Measurements from ENCODE around the gene ABCD1.
"Not testable (repeated sequence)": the region's sequence is repeated elsewhere in the genome, so short reads cannot be mapped to it uniquely, and the experiment has no call there.

ABCD1 gene

GRCh38 chrX:153709726-153710674 lies 14.7 kb upstream of the ABCD1 start:
- no peak for DNase-seq (ENCODE audit: low read depth in 2 of 2)

- DNase-seq (ENCODE audit: low read depth in 2 of 2), result no peak
Observed at GRCh38 chrX:153714256-153714655, 10.4 kb upstream of the ABCD1 start.

GRCh38 chrX:153717445-153717844 lies 7.2 kb upstream of the ABCD1 start:
- DNase-seq (ENCODE audit: low read depth in 2 of 2), result no peak

DNA sequence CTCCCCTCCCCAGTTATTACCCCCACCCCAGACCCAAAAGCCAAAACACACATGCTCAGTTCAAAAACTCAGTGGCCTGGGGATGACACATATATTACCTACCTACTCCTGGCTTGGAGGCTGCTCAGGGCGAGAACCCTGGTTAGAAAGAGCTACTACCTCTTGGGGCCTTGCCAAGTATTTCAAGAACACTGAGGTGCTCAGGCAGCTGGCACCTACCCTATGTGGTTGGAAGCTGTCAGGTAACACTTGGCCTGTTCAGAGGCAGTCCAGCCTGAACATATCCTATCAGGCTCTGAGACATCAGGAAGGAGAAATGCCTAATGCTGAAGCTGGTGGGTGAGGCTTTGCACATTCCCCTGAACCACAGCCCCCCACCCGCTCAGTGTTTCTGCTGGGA lies 5.4 kb upstream of the ABCD1 start:
- no peak for DNase-seq (ENCODE audit: low read depth in 2 of 2)

DNA sequence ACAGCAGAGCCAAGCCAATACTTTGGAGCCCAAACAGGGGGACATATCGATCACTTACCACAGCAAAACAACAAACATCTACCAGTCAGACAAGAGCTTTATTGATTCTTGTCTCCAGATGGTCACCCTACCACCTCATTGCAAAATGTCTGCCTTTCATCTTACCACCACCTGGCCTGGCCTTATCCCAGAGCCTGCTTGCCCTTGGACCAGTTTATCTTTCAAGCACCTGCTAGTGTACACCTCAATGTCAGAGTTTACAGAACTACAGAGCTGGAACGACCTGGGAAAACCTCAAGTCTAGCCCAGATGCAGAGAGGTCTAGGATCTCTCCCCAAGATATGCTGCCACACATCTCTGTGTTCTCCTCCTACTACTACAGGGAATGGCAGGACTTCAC lies 5.0 kb upstream of the ABCD1 start:
- DNase-seq (ENCODE audit: low read depth in 2 of 2), result no peak

GRCh38 chrX:153722704-153723350 lies 1.8 kb upstream of the ABCD1 start:
- DNase-seq (ENCODE audit: low read depth in 2 of 2), result no peak

GRCh38 chrX:153723351-153724251 lies 1.1 kb upstream of the ABCD1 start:
- DNase-seq (ENCODE audit: low read depth in 2 of 2), result peak; percentile 47 to 63

GRCh38 chrX:153725039-153725831 lies 579 bp downstream of the ABCD1 start:
- DNase-seq (ENCODE audit: low read depth in 2 of 2), result no peak

DNA sequence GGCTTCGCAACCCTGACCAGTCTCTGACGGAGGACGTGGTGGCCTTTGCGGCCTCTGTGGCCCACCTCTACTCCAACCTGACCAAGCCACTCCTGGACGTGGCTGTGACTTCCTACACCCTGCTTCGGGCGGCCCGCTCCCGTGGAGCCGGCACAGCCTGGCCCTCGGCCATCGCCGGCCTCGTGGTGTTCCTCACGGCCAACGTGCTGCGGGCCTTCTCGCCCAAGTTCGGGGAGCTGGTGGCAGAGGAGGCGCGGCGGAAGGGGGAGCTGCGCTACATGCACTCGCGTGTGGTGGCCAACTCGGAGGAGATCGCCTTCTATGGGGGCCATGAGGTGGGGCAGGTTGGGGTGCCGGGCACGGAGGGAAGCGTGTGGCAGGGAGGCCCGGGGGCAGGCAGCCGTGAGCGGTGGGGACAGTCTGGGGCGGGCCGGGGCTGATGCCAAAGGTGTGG lies 1.2 kb downstream of the ABCD1 start:
- DNase-seq (ENCODE audit: low read depth in 2 of 2), result no peak

DNA sequence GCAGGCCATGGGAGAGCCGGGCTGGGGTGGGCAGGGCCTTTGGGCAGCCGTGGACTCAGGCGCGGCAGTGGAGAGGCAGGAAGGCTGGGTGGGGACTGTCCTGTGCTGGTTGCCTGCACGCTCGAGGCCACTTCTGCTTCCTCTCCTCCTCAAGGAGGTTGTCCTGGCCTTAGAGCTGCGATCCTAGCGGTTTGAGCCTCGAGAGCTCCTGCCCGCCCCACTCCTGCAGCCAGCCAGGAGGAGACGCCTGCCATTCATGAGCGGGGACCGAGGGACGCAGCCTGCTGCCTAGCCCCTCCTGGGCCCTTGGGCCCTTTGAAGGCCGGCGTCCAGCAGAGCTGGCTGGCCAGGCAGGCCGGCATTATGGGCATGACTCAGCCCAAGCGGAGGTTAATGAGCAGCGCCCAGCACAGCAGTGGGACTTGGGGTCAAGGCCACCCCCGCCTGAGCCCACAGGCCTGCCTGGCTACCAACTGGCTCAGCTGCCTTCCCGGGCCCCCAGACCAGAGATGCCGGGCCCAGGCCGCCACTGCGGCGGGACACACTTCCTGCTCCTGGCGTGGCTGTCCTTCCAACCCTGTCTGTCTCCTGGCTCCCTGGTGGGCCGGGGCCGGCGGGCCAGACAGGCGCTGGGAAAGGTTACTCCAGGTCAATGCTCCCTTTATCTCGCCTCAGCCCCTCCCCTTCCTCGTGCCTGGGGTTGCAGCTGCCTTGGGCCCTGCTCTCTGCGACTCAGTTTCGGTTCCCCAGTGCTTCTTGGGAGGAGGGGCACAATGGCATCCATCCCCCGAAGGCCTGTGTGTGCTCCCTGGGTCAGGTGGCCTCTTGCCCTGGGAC lies 1.8 kb downstream of the ABCD1 start:
- DNase-seq (ENCODE audit: low read depth in 2 of 2), result no peak

- no peak for DNase-seq (ENCODE audit: low read depth in 2 of 2)
Observed at GRCh38 chrX:153727123-153727931, 2.7 kb downstream of the ABCD1 start.

- no peak for DNase-seq (ENCODE audit: low read depth in 2 of 2)
Observed at GRCh38 chrX:153728095-153728494, 3.4 kb downstream of the ABCD1 start.

- DNase-seq (ENCODE audit: low read depth in 2 of 2), result no peak
Observed at GRCh38 chrX:153728951-153729631, 4.4 kb downstream of the ABCD1 start.

GRCh38 chrX:153730115-153730514 lies 5.5 kb downstream of the ABCD1 start:
- DNase-seq (ENCODE audit: low read depth in 2 of 2), result not testable (repeated sequence)

DNA sequence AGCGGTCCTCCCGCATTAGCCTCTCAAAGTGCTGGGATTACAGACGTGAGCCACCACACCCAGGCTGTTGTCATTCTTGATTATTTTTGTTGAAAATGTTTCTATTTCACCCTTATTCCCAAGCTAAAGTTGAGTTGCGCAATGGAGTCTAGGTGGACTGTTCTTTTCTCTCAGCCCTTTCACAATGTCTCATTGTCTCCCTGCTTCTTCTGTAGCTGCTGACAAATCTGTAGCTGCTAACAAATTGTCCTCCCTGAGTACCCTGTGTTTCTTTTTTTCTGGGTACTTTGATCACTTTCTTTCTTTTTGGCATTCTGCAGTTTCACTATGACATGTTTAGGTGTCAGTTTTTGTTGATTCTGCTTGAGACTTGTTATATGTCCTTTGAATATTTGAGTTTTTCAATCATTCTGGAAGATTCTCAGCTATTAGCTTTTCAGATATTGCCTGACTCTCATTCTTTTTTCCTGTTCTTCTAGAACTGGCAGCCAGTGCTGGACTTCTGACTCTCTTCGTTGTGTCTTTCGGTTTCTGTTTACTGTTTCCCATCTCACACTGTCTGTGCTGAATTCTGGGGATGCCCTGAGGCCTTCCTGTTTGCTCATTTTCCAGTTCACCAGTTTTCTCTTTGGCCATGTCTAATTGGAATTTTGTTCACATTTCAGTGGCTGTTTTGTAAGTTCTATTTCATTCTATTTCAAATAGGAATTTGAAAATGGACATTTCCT lies 6.6 kb downstream of the ABCD1 start:
- no peak for DNase-seq (ENCODE audit: low read depth in 2 of 2)

GRCh38 chrX:153731845-153732215 lies 7.2 kb downstream of the ABCD1 start:
- DNase-seq (ENCODE audit: low read depth in 2 of 2), result no peak

GRCh38 chrX:153732401-153732800 lies 7.7 kb downstream of the ABCD1 start:
- no peak for DNase-seq (ENCODE audit: low read depth in 2 of 2)

DNA sequence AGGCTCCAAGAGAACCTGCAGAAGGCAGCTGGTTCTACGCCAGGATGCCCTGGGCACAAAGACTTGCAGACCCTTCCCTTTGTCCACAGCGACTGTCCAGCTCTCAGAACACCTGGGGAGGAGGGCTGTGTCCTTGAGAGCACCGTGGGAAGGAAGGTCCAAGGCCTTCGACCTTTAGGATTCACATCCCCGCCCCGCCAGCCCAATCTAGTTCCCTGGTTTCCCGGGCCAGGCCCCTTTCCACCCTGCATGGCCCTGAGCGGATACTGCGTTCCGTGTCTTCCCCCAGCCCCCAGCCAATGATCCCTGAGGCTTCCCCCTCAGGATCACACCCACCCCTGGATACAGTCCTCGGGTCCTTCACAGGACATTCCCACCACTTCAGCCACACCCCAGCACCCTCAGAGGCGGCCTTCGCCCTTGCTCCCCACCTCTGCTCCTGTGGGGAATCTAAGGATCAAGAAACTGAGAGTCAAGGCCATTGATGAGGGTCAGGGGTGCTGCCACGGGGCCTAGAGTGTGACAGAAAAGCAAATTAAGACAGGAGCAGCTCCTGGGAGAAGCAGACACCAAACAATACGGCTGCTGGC lies 9.1 kb downstream of the ABCD1 start:
- DNase-seq (ENCODE audit: low read depth in 2 of 2), result no peak

Data from stimulated activated CD4-positive, alpha-beta T cell treated with anti-CD3 and anti-CD28 coated beads, Interleukin-4, amount 100 ng/mL, for 48 hours (primary cell).